ENCODE results near the gene NCBP1. TPM values are rescaled to one million over a fixed set of nuclear protein-coding genes. Genes with fewer than 3 reads are reported as not detected.
A peak's percentile ranks its signal among the peaks of the same experiment; 100 is the strongest.

The NCBP1 gene
- total RNA-seq, 2 experiments from 2014 or later, result 50.7 to 53.5 TPM

DNA sequence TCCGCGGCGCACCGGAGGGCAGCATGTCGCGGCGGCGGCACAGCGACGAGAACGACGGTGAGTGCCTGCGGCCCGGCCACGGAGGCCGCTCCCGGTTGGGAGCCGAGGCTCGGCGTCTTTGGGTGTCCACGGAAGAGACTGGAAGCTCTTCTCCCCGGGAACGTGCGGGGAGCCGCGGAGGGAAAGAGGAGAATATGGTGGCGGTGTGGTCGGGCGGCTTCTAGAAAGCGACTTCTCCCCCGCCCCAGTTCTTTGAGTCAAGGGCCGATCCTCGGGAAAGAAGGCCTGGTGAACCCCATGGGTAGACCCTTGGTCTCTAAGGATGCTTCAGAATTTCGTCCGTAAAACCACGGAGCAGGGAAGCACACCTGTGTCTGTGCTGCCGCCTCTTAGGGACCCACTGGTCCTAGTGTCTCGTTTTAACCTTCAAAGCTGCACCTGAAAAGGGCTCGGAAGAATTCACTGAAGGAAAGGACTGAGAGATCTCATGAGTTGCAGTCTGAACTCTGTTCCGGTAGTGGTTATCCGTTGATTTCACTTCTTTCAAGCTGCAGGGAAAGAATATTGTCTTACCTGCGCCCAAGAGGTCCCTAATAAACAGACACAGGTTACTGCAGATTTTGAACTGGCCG lies 354 bp downstream of the NCBP1 start:
- Mint-ChIP-seq H3K27ac (peak overlapping the region; percentile 99), H3K4me3 (peak overlapping the region; percentile 97), H3K27me3 (no peaks in the 10 kb centered on the region), H3K9me3 (no peaks in the 10 kb centered on the region), H3K36me3 (ENCODE audit: low read depth) (peaks cover 34% of the 10 kb centered on the region), H3K4me1 (ENCODE audit: low read depth) (peaks cover 78% of the 10 kb centered on the region)
- CTCF ChIA-PET, result interaction anchor here (0.9 to 1.6 kb wide), 3 partner anchors 19 to 222 kb away, joined by 3 to 6 read pairs (median 3); partner anchors contain the start of genes TDRD7 and XPA
- TF ChIP-seq, protein P1, sequence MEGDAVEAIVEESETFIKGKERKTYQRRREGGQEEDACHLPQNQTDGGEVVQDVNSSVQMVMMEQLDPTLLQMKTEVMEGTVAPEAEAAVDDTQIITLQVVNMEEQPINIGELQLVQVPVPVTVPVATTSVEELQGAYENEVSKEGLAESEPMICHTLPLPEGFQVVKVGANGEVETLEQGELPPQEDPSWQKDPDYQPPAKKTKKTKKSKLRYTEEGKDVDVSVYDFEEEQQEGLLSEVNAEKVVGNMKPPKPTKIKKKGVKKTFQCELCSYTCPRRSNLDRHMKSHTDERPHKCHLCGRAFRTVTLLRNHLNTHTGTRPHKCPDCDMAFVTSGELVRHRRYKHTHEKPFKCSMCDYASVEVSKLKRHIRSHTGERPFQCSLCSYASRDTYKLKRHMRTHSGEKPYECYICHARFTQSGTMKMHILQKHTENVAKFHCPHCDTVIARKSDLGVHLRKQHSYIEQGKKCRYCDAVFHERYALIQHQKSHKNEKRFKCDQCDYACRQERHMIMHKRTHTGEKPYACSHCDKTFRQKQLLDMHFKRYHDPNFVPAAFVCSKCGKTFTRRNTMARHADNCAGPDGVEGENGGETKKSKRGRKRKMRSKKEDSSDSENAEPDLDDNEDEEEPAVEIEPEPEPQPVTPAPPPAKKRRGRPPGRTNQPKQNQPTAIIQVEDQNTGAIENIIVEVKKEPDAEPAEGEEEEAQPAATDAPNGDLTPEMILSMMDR (IDR thresholded peaks at IDR 0.05), result no peak
- no peak for ATAC-seq (ENCODE audit: poor library complexity)
- intact Hi-C loops (cut with DNase I, micrococcal nuclease), result loop anchor here (2.0 to 10.0 kb wide), 6 partner anchors 63 to 1171 kb away; partner anchors contain the start of genes GALNT12 (in 1 of the 2) and XPA (in 1 of the 2)
- H3K9me3 ChIP-seq (ENCODE audit: control insufficient read depth in 1 of 2, insufficient read depth in 1 of 2, low read length in 2 of 2), result no peaks in the 10 kb centered on the region
- H3K4me1 ChIP-seq (ENCODE audit: insufficient read depth, low read length), result peaks cover 37% of the 10 kb centered on the region
- peak overlapping the region; percentile 72 for H3K4me3 ChIP-seq (ENCODE audit: low read length)
- peak overlapping the region; percentile 95 to 97 for H3K27ac ChIP-seq (ENCODE audit: low read depth in 1 of 2, low read length in 2 of 2)
- peaks cover 6% of the 10 kb centered on the region for H3K36me3 ChIP-seq (ENCODE audit: insufficient read depth, low read length)
- POLR2A ChIA-PET, result interaction anchor here (0.6 to 2.9 kb wide), 33 partner anchors 9 to 1588 kb away, joined by 3 to 50 read pairs (median 7); partner anchors contain the start of genes ALG2, ANP32B, NANS and SEC61B
- DNase-seq, result peak in 4 of 14 experiments; percentile 2 to 27 (median 17)
- no peaks in the 10 kb centered on the region for H3K27me3 ChIP-seq (ENCODE audit: control insufficient read depth in 1 of 2, insufficient read depth in 2 of 2, low read length in 2 of 2)

DNA sequence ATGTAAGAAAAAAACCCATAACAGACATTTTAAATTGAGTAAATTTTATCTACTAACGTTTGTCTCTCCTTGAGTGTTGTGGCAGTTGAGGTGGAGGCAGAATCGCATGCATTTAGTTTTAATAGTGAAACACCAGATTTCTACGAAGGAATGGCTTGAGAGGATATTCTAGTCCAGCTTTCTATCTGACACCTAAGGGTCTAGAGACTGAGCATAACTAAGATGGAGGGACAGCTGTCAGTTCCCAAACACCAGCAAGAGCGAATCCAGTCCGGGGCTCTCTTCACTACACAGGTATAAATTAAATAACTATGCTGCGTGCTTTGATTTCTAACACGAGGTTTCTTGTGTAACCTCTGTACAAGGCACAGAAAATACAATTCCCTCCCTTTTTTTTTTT lies 1.4 kb downstream of the NCBP1 start:
- Mint-ChIP-seq H3K36me3 (ENCODE audit: low read depth) (peaks cover 30% of the 10 kb centered on the region), H3K4me1 (ENCODE audit: low read depth) (peaks cover 78% of the 10 kb centered on the region), H3K27me3 (no peaks in the 10 kb centered on the region), H3K27ac (peak overlapping the region; percentile 99), H3K9me3 (no peaks in the 10 kb centered on the region), H3K4me3 (peak overlapping the region; percentile 97)
- H3K27ac ChIP-seq (ENCODE audit: low read depth in 1 of 2, low read length in 2 of 2), result no peak overlapping the region
- H3K9me3 ChIP-seq (ENCODE audit: control insufficient read depth in 1 of 2, insufficient read depth in 1 of 2, low read length in 2 of 2), result no peaks in the 10 kb centered on the region
- H3K4me3 ChIP-seq (ENCODE audit: low read length), result peak overlapping the region; percentile 72
- TF ChIP-seq, protein P1 (IDR thresholded peaks at IDR 0.05), result no peak
- DNase-seq (no peak), ATAC-seq (ENCODE audit: poor library complexity) (no peak)
- intact Hi-C loops (cut with DNase I, micrococcal nuclease), result loop anchor here (10.0 kb wide), 2 partner anchors 270 to 1170 kb away; partner anchors contain the start of gene GALNT12 (in 1 of the 2)
- H3K4me1 ChIP-seq (ENCODE audit: insufficient read depth, low read length), result peaks cover 37% of the 10 kb centered on the region
- ChIA-PET POLR2A (interaction anchor here (0.7 kb wide), 1 partner anchor 8 kb away, joined by 3 read pairs; no protein-coding TSS in a partner anchor), CTCF (no interaction called here)
- H3K27me3 ChIP-seq (ENCODE audit: control insufficient read depth in 1 of 2, insufficient read depth in 2 of 2, low read length in 2 of 2), result no peaks in the 10 kb centered on the region
- H3K36me3 ChIP-seq (ENCODE audit: insufficient read depth, low read length), result peaks cover 6% of the 10 kb centered on the region

DNA sequence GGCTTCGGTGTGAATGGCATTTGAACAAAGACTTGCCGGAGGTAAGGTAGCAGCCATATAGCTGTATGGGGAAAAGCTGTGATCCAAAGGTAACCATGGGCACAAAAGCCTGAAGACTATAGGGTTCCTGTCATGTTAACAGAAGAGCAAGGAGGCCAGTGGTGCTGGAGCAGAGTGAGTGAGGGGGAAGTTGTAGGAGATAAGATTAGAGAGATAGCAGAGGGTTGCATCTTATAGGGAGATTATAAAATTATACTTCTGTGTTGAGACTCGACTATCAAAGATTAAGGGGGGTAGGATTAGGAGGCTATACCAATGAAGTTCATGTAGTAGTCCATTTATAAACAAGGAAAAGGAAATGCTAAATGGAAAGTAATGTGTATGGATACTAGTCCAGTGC lies 3.3 kb downstream of the NCBP1 start:
- Histone ChIP-seq H3K27me3 (ENCODE audit: control insufficient read depth in 1 of 2, insufficient read depth in 2 of 2, low read length in 2 of 2) (no peaks in the 10 kb centered on the region), H3K4me1 (ENCODE audit: insufficient read depth, low read length) (peaks cover 30% of the 10 kb centered on the region)
- POLR2A ChIA-PET, result no interaction called here

More for the DNA sequence above, 3.3 kb downstream of the NCBP1 start:
- Mint-ChIP-seq H3K27ac (peak overlapping the region; percentile 19), H3K4me3 (peak overlapping the region; percentile 54), H3K4me1 (ENCODE audit: low read depth) (peaks cover 82% of the 10 kb centered on the region), H3K36me3 (ENCODE audit: low read depth) (peaks cover 47% of the 10 kb centered on the region), H3K27me3 (no peaks in the 10 kb centered on the region), H3K9me3 (no peaks in the 10 kb centered on the region)
- peaks cover 18% of the 10 kb centered on the region for H3K36me3 ChIP-seq (ENCODE audit: insufficient read depth, low read length)
- intact Hi-C loops (cut with DNase I, micrococcal nuclease), result loop anchor here (10.0 kb wide), 2 partner anchors 268 to 1168 kb away; partner anchors contain the start of gene GALNT12 (in 1 of the 2)
- TF ChIP-seq, protein P1 (IDR thresholded peaks at IDR 0.05), result no peak
- no peaks in the 10 kb centered on the region for H3K9me3 ChIP-seq (ENCODE audit: control insufficient read depth in 1 of 2, insufficient read depth in 1 of 2, low read length in 2 of 2)
- CTCF ChIA-PET, result interaction anchor here (1.2 kb wide), 1 partner anchor 22 kb away, joined by 3 read pairs; no protein-coding TSS in a partner anchor
- ATAC-seq (ENCODE audit: poor library complexity), result no peak
- no peak overlapping the region for H3K27ac ChIP-seq (ENCODE audit: low read depth in 1 of 2, low read length in 2 of 2)
- no peak overlapping the region for H3K4me3 ChIP-seq (ENCODE audit: low read length)
- no peak for DNase-seq
